Measurements from ENCODE around the gene MAP3K20.
"Not testable (repeated sequence)": the region's sequence is repeated elsewhere in the genome, so short reads cannot be mapped to it uniquely, and the experiment has no call there.

The MAP3K20 gene

DNA sequence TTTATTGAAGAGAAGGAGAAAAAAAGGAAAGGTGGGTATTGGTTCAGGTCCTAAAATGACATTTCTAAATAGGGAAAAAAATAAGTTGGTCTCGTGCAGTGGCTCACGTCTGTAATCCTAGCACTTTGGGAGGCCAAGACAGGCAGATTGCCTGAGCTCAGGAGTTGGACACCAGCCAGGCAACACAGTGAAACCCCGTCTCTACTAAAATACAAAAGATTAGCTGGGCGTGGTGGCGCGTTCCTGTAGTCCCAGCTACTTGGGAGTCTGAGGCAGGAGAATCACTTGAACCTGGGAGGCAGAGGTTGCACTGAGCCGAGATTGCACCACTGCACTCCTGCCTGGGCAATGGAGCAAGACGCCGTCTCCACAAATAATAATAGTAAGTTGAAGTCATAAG lies 131.5 kb downstream of the MAP3K20 start:
- DNase-seq, result not testable (repeated sequence)

DNA sequence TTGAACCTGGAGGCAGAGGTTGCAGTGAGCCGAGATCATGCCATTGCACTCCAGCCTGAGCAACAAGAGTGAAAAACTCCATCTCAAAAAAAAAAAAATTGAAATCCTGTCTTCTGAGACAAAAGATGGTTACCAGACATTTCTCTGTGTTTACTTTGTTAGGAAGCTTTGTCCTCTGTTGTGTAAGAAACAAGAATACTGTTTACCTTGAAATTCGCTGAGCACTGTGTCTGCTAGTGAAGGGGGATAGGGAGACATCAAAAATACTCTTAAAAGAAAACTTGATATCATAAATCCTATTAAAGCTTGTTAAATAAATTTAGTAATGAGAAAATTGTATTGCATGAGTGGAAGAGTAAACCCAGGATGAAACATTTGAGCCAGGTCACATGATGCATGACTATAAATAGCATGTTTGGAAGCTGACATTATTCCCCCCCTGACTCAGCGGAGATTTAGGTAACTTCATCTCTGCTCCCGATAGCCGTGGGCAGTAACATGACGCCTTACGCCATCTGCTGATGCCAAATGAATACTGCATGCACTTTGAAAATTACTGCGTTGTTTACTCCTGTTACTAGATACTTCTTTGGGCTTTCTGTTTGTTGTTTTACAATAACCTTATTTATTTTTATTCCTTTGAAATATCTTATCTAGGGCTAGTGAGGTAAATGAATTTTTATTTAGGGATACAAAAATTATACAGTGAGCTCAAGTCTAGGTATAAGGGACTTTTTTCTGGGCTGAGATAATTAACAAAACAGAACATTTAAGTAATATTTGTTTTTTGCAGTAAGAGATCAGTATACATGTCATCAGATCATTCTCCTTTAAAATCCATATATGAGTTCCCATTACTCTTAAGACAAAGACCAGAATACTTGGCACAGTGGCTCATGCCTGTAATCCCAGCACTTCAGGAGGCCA lies 134.9 kb downstream of the MAP3K20 start:
- DNase-seq, result peak; percentile 82

DNA sequence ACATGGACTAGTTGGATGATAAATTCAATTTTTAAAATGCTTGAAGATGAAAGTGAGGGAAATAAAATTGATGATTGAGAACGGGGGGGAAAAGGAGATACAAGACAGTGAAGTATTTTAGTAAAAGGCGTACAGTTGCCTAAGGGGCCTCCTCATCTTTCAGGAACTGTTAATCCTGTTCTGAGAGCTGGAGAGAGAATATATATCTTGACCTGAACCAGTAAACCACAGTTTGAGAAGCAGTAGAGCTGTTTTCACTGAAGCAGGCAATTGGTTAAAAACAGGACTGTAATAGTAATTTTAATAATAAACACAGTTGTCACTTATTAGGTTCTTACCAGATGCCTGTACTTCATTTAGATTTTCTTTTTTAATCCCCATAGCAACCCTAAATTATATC lies 137.5 kb downstream of the MAP3K20 start:
- no peak for DNase-seq

DNA sequence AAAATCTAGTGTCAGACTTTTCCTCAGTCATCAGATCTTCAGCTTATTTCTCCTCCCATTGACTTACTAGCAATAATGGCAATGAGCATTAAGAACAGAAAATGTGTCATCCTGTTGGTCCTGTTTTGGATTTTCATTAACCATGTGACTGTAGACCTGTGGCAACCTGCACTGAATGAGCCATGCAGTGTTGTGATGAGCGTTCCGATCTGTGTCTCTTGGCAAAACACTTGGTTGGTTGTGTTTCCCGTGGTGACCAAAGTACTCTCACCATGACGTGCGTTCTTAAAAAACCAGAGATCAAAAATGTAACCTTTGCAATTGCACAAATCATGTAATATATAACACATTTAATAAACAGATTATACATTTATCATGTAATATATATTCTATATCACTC lies 138.6 kb downstream of the MAP3K20 start:
- DNase-seq, result no peak

DNA sequence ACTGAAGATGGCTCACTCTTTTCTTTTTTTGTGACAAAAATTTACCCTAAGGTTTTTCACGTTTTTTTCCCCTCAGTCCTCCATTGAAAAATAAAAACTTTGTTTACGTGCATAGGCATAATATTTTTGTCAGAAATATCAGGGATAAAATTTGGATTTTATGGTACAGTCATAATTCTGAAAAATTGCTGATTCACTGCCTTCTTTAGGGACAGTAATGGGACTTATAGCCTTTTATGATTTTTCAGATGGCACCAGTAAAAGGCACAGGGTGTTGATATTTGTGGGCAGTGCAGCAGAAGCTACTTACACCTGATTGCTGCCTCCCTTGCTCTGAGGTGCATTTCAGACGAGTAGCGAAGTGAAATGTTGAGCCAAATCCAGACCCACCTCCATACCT lies 139.7 kb downstream of the MAP3K20 start:
- no peak for DNase-seq

DNA sequence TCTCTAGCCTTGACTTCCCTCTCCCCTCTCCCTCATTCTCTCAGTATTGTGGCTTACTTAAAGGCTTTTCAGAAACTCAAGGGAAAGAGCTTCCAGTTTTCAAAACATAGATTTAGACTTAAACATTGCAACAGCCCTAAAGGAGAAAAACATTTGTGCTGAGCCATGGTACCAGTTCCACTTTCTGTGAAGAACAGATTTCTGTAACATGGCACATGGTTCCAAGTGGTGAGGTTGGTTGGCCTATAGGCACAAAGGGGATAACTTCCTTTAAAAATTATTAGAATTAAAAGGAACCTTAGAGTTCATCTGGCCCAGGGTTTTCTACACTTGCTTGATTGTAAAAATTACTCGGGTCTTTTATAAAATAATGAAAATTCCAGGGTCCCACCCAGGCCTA lies 140.4 kb downstream of the MAP3K20 start:
- DNase-seq, result peak; percentile 72

DNA sequence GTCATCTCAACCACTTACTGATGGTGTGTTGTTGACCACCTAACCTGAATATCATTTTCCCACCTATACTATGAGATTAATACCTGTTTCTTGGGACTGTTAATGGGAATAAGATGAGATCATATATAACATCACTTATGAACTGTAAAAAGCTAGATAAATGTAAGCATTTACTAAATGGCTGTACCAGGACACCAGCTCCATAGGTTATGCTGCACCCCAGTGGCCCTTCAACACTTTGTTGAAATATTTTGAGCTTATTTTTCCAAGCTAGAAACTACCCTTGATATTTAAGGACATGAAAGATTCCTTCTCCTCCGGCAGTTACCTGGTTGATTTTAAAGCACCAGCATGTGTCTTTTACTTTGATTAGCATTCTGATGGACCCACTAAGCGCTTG lies 141.0 kb downstream of the MAP3K20 start:
- no peak for DNase-seq

DNA sequence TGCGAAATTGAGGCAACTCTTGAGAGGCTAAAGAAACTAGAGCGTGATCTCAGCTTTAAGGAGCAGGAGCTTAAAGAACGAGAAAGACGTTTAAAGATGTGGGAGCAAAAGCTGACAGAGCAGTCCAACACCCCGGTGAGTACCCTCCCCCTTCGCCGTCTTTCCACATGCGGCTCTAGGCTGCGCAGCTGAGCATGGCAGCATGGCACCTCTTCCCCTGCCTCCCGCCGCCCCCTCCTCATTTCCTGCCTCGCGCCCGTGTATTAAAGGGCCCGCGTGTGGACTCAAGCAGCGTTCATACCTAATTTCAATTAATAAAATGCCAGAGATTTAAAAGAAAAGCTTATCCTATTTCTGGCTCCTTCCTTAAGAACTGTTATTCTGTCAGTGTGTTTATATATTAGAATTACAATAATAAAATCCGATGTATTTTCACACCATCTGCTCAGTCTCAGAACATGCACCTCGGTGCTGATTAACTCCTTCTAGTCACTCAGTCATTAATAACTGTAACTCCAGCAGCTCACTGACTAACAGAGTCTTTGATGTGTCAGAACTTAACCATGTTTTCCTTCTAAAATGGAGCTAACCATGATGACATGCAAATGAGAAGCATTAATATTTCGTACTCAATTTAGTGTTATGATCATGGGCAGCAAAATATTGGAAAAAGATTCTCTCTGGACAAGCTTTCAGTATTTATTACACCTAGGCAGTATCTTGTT lies 141.6 kb downstream of the MAP3K20 start:
- DNase-seq, result no peak

DNA sequence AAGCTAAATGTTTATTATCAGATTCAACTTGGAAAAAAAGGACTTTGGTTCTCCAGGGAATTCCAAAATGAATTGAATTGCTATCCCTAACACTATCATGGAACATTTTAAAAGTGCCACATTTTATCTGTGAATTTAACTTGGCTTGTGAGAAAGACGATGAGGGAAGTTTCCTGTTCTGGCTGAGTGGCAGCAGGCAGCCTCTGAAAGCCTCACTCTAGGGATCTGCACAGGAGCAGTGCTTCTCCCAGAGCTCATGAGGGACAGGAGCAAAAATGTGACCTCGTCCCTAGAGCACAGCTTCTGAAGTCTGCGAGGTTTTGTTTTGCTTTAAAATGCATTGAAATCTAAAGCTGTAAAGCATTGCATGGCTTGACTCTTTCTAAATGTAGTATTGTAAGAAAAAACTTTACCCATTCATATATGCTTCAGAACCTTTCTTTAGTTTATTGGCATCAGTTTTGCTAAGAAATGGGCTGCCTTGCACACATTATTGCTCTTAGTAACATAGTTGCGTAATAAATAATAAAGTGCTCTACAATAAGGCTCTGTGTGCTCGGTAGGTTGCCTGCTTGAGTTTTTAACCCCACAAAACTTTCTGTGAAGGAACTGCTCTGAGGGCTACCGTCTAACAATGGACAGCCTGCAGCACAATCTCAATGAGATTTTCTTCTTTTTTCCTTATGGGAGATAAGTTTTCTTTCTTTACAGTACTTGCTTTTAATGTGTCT lies 142.8 kb downstream of the MAP3K20 start:
- DNase-seq, result no peak

DNA sequence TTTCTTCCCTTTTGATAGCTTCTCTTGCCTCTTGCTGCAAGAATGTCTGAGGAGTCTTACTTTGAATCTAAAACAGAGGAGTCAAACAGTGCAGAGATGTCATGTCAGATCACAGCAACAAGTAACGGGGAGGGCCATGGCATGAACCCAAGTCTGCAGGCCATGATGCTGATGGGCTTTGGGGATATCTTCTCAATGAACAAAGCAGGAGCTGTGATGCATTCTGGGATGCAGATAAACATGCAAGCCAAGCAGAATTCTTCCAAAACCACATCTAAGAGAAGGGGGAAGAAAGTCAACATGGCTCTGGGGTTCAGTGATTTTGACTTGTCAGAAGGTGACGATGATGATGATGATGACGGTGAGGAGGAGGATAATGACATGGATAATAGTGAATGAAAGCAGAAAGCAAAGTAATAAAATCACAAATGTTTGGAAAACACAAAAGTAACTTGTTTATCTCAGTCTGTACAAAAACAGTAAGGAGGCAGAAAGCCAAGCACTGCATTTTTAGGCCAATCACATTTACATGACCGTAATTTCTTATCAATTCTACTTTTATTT lies 145.6 kb downstream of the MAP3K20 start:
- no peak for DNase-seq

DNA sequence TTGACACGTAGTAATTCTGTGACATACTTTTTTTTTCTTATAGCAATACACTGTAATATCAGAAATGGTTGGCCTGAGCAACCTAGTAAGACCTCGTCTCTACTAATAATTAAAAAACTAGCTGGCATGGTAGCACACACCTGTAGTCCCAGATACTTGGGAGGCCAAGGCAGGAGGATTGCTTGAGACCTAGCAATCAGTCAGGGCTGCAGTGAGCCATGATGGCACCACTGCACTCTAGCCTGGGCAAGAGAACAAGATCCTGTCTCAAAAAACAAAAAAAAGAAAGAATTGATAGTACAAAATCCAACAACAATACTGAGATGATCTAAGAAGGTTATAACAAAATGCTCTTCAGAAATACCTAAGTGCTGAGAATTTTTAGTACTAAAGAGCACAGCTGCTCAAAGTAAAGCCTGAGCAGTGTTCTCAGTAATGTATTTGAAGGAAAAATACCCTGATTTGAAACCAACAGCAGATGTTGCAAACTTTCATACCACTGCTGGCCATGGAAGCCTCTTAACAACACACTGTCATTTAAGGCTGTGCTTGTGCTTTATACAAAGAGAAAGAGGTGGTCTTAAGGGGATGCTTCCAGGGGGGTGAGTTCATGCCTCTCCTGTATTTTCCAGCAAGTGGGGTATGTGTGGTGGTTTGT lies 146.4 kb downstream of the MAP3K20 start:
- DNase-seq, result no peak

DNA sequence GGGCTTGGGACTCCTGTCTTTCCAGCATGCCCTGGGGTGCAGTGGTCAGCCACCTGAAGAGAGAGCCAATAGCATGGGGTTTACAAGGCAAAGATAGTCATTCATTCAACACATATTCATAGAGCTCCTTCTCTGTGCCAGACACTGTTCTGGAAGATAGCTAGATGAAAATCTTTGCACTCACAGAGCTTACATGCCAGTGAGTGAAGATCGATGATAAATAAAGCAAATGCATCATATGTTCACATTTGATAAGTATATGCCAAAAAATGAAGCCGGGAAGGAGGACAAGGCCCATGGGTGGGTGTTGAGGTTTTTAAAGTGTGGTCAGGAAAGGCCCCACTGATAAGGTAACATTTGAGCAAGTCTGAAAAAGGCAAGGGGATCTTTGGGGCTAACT lies 148.2 kb downstream of the MAP3K20 start:
- no peak for DNase-seq

DNA sequence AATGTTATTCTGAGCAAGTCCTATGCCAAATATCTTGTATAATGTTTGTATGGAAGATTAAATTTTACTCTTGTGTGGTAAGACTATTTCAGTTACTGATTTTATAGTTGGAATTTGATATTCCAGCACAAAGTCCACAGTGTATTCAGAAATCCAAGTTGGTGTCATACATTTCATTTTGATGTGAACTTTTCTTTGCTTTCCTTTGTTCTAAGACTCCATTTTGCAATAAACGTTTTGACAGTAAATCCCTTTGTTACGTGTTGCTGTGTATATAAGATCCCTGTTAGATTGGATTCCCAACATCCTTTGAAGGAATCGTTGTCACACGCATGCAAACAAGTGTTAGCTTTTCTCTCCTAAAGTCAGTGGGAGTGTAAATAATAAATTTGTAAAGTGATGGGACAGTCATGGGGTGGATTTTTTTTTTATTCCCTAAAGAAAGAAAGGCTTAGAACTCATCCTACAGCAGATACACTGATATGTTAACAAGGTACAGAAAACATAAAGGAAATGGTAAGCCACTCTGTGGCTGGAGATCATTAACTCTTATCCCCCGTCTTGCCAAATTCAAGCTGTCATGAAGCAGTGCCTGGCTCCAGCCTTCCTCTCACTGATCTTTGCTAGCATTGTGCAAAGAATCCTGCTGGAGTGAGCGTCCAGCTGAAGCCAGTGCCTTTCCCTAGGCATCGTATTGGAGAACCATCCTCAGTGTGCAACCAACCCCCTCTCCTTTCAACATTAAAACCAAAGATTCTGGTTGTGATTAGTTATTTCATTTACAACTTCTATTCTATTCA lies 151.5 kb downstream of the MAP3K20 start:
- DNase-seq, result no peak

DNA sequence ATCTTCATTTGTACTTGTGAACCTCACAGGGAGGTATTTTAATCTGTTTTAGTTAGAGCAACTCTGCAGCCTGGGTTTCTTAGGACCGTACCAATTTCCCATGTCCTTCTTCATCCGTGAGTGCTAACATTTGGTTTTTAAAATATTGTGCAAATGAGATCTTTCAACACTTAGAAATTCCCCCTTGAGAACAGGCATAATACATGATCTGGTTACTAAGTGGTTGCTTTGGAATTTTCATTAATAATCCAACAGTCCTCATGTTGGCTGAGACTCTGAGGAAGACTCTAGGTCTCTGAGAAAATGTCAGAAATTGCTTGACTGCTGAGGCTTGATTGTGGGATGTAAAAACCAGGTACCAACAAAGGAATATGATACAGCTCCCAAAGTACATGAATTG lies 153.4 kb downstream of the MAP3K20 start:
- no peak for DNase-seq

DNA sequence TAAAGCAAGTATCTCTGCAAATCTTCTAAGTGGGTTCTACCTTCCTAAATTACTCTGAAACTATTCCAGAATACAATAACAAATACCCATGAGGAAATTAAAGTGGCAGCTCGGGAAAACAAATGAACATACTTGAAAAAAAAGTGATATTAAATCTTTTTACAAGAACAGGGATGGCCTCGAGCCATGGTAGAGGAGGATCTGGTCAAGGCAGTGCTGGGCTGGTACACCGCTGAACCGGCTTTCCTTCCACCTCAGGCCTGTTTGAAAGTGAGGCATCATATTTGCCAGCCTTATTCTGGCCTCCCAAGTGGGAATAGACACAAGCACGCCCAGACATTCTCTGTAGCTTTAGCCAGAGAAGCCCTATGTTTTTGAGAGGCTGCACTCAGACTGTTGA lies 154.5 kb downstream of the MAP3K20 start:
- no peak for DNase-seq

DNA sequence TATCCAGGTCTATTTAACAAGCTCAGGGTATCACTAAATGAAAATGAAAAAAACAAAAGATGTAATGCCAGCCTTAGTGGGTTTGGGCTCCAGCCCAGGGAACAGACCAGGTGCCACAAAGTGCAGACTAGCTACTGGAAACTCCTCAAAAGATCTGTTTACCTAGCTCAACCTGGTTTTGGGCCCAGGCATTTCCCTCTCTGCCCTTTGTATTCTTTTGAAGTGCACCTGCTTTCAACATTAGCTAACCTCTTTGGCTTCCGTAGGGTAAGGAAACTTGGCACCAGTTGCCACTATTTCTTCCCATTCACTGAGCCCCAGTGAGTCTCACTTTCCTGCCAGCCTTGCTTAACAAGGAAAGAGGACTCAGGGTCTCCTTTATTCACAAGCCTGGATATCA lies 155.4 kb downstream of the MAP3K20 start:
- no peak for DNase-seq

DNA sequence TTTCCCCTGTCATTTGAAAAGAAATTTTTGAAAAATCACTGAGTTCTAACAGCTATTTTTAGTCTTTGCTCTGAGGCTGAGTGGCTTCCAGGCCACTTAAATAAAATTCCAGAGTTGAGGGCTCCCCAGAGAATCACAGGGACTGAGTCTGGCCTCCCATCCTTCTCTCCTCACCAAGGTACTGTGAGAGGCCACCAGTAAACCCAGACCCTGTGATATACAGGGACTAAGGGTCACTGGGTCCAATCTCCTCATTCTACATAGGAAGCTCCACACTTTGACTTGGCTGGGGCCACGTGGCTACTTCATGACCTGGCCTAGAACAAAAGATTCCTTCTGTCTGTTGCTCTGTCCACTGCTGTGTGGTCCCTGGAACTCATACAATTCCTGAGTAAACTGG lies 155.8 kb downstream of the MAP3K20 start:
- no peak for DNase-seq

DNA sequence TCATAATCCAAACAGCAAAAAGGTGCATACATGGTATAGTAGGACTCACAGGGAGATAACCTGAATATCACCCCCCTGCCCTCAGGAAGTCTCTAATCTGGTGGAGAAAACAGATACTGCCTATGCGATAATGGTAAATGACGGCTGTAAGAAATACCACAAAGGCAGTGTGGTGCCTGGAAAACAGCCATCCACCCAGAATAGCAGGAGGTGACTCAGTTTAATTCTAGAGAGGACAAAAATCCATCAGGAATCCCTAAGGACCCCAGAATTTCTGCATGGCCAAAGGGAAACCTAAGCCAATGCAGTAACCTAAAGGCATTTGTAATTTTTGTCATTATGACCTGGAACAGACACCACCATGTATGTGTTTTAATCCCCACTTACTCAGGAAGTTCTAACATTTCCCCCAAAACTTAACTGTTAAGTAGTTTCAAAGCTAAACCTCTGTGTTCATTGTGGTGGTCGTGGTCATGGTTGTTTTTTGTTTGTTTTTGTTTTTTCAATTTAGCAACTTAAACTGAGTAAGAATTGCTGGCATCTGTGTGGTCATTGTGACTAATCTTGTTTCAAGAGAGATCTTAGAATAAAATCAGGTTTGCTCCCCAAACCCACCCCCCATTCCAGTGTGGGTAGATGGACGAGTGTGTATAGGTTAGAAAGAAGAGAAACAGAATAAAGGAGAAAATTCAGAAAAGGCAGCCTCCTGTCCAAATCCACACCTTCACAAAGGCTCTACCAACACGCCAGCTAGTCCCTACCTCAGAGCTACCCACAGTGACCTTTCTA lies 157.5 kb downstream of the MAP3K20 start:
- no peak for DNase-seq

DNA sequence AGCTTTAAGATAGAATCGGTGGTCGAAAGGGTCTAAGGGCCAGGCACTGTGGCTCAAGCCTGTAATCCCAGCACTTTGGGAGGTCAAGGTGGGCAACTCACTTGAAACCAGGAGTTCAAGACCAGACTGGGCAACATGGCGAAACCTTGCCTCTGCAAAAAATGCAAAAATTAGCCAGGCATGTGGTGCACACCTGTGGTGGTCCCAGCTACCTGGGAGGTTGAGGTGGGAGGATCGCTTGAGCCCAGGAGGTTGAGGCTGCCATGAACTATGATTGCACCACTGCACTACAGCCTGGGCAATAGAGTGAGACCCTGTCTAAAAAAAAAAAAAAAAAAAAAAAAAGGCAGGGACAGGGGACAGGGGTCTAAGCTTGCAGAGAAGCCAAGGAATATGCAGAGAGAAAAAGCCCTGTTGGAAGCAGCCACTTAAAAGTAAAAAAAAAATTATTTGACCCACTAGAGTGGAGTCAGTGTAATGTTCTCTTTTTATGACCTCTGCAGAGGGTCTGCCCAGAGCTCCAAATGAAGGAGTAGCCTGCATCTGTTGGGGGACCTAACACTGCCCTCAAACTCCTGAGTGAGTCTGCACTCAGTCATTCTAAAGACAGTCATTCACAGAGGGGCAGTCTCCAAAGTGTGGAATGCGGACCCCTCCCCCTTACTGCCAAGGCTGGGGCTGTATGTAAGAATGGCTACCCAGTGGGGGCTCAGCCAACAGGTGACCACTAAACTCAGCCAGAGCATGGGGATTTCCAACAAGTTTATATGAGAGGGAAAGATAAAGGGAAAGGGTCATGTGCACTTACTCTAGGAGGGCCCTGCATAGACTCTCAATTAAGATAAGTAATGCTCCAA lies 160.5 kb downstream of the MAP3K20 start:
- no peak for DNase-seq

DNA sequence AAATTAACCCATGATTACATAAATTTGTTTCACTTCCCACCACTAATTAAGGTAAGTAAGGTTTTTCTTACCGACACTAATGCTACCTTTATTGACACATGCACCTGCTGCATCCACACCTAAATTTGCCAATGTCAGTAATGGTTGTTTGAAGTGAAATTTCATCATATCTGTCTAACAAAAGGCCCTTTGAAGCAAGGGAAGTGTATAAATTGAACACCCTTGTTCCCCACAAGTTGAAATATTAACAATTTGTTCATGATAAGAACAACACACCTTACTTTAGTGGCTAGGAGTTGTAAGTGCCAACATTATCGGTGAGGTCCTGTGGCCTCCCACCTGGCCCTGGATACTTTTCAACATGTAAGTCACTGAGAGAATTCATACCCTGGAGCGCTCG lies 162.7 kb downstream of the MAP3K20 start:
- DNase-seq, result no peak

Measured in inflammatory macrophage treated with lipopolysaccharide for 4 hours (primary cell).